ENCODE measurements around the gene GPR42.

GRCh38 chr19:35380450-35381124 lies 9.7 kb downstream of the GPR42 start:
- TF ChIP-seq YY1 (IDR thresholded peaks at IDR 0.05; ENCODE audit: low read depth, low read length) = no peak
- TF ChIP-seq CTCF (IDR thresholded peaks at IDR 0.05 in 2 of 3, conservative IDR thresholded peaks at IDR 0.05 in 1 of 3; ENCODE audit: control insufficient read depth in 2 of 3, extremely low read depth in 1 of 3, insufficient read depth in 1 of 3, low read depth in 3 of 3, low read length in 3 of 3) = no peak

Data from GM12878 (cell line).